GM12875 (cell line): Measurements from ENCODE around the gene KRT73.

ENCODE experiments used
- H3K4me3 ChIP-seq: one replicate; pipeline ENCODE4 v1.5.1; 2011; ENCODE audit warnings: low read depth, low read length, control low read depth
- CTCF ChIP-seq: IDR thresholded peaks from 2 replicates; pipeline ENCODE4 v1.5.1; 2011; ENCODE audit warnings: low read depth, mild to moderate bottlenecking, control low read depth, inconsistent platforms, low read length, moderate library complexity, borderline replicate concordance; ENCODE audit not compliant: insufficient read depth

Gene KRT73

GRCh38 chr12:52575256-52575655 lies 43.1 kb downstream of the KRT73 start:
- no peak overlapping the region for H3K4me3 ChIP-seq

GRCh38 chr12:52573743-52574142 lies 44.6 kb downstream of the KRT73 start, which contains the start of gene KRT74:
KRT74 (minus strand) TSS chr12:52573843; CDS start chr12:52573777, 66 bp downstream.
- no peak for TF ChIP-seq CTCF
- H3K4me3 ChIP-seq, result no peak within 1 kb of the TSS

More at GRCh38 chr12:52575256-52575655, 43.1 kb downstream of the KRT73 start:
- no peak for TF ChIP-seq CTCF

- no peak overlapping the region for H3K4me3 ChIP-seq
These were observed 45.1 kb downstream of the KRT73 start for GRCh38 chr12:52573306-52573705.

GRCh38 chr12:52570511-52570910 lies 47.8 kb downstream of the KRT73 start:
- no peak for TF ChIP-seq CTCF
- H3K4me3 ChIP-seq, result no peak overlapping the region

More at GRCh38 chr12:52573306-52573705, 45.1 kb downstream of the KRT73 start:
- TF ChIP-seq CTCF, result no peak

- no peak overlapping the region for H3K4me3 ChIP-seq
- no peak for TF ChIP-seq CTCF
These were observed 50.2 kb downstream of the KRT73 start for GRCh38 chr12:52568111-52568510.

GRCh38 chr12:52566847-52567291 lies 51.5 kb downstream of the KRT73 start:
- no peak for TF ChIP-seq CTCF
- no peak overlapping the region for H3K4me3 ChIP-seq

GRCh38 chr12:52564582-52564981 lies 53.8 kb downstream of the KRT73 start:
- TF ChIP-seq CTCF, result no peak
- no peak overlapping the region for H3K4me3 ChIP-seq
